Tibial nerve (tissue), 4 donors: ENCODE data around the gene MITF. TPM values are rescaled to one million over a fixed set of nuclear protein-coding genes. Genes with fewer than 3 reads are reported as not detected.
A peak's percentile ranks its signal among the peaks of the same experiment; 100 is the strongest.

Source experiments
- DNase-seq, 2 donors: peaks; one replicate each; pipeline ENCODE4 v3.0.0-alpha.2; 2019; ENCODE audit warnings: low spot score in 2 of 2
- H3K27ac ChIP-seq, 4 donors: fragments of 200-600 bp; sonication (generic) in 3 of 4; one replicate each; pipeline ENCODE4 v1.5.1; 2017 to 2019; ENCODE audit warnings: mild to moderate bottlenecking in 1 of 4
- H3K27me3 ChIP-seq, 2 donors: fragments of 200-600 bp; sonication (generic) in 1 of 2; one replicate each; pipeline versions ENCODE4 v1.5.1 to v1.6.0; 2017 to 2019
- H3K36me3 ChIP-seq, 3 donors: fragments of 200-600 bp; sonication (generic); one replicate each; pipeline ENCODE4 v1.5.1; 2018 to 2019
- H3K4me1 ChIP-seq, 4 donors: fragments of 200-600 bp; sonication (generic) in 3 of 4; one replicate each; pipeline ENCODE4 v1.5.1; 2017 to 2019
- H3K4me3 ChIP-seq, 4 donors: fragments of 200-600 bp; sonication (generic) in 3 of 4; one replicate each; pipeline ENCODE4 v1.5.1; 2017 to 2019; ENCODE audit warnings: mild to moderate bottlenecking in 1 of 4, moderate library complexity in 1 of 4
- H3K9me3 ChIP-seq, 4 donors: fragments of 200-600 bp; sonication (generic) in 3 of 4; one replicate each; pipeline ENCODE4 v1.5.1; 2017 to 2019
- CTCF ChIP-seq, 5 experiments: fragments of 200-600 bp in 3 of 5; fragments of 450-650 bp in 2 of 5; sonication (generic) in 3 of 5; IDR thresholded peaks; one replicate each; pipeline ENCODE4 v1.5.1; 2016 to 2019; ENCODE audit warnings: antibody characterized with exemption in 5 of 5, mild to moderate bottlenecking in 3 of 5, moderate library complexity in 2 of 5
- EP300 ChIP-seq, 2 donors: sonication (generic); formaldehyde crosslinking; IDR thresholded peaks; one replicate each; pipeline ENCODE4 v1.6.1; 2017; ENCODE audit warnings: antibody characterized with exemption in 2 of 2, mild to moderate bottlenecking in 1 of 2
- POLR2A ChIP-seq, 2 donors: fragments of 450-650 bp; IDR thresholded peaks; one replicate each; pipeline ENCODE4 v1.6.1; 2017; ENCODE audit warnings: antibody characterized with exemption in 2 of 2, mild to moderate bottlenecking in 2 of 2, moderate library complexity in 2 of 2
- WGBS, 2 donors: methylation state at CpG; one replicate each; pipeline ENCODE4 v1.1.5; 2018; 5-methylcytosine and 5-hydroxymethylcytosine counted together
- total RNA-seq, 4 donors: library from RNA; depleted of rRNA; stranded (reverse); fragments of >200 nt; gene quantifications; one replicate each; pipeline ENCODE4 v1.1.0, GENCODE V29; 2016

Gene MITF
- total RNA-seq, 4 donors from 2014 or later = 10.3 to 26.9 (median 15.5) TPM

GRCh38 chr3:69738315-69738714, 949 bp upstream of the MITF start:
- Histone ChIP-seq H3K27ac (peak overlapping the region; percentile 8 to 90 (median 60)), H3K27me3 (no peaks in the 10 kb centered on the region), H3K4me3 (peak overlapping the region; percentile 45 to 92 (median 79)), H3K36me3 (no peaks in the 10 kb centered on the region), H3K4me1 (peaks cover 0 to 27% (median 5%) of the 10 kb centered on the region in 4 donors), H3K9me3 (no peaks in the 10 kb centered on the region)
- no peak for DNase-seq
- WGBS, 2 donors = 0 to 3% methylated on average over 4 of the region's 4 CpGs
- TF ChIP-seq POLR2A (IDR thresholded peaks at IDR 0.05) (no peak), CTCF (IDR thresholded peaks at IDR 0.05) (no peak), EP300 (IDR thresholded peaks at IDR 0.05) (no peak)

GRCh38 chr3:69738859-69739203, 433 bp upstream of the MITF start:
- no peak for DNase-seq
- Histone ChIP-seq H3K36me3 (no peaks in the 10 kb centered on the region), H3K4me1 (peaks cover 0 to 30% (median 7%) of the 10 kb centered on the region in 4 donors), H3K4me3 (peak overlapping the region; percentile 45 to 92 (median 79)), H3K27ac (peak overlapping the region; percentile 8 to 90 (median 60)), H3K9me3 (no peaks in the 10 kb centered on the region), H3K27me3 (no peaks in the 10 kb centered on the region)
- TF ChIP-seq POLR2A (IDR thresholded peaks at IDR 0.05) = no peak
- no peak for TF ChIP-seq CTCF (IDR thresholded peaks at IDR 0.05)
- TF ChIP-seq EP300 (IDR thresholded peaks at IDR 0.05) = no peak
- WGBS, 2 donors = 0 to 1% methylated on average over 12 of the region's 12 CpGs

GRCh38 chr3:69740103-69741021, 1.1 kb downstream of the MITF start:
- peak overlapping the region; percentile 45 to 92 (median 79) for H3K4me3 ChIP-seq
- TF ChIP-seq CTCF (IDR thresholded peaks at IDR 0.05) = no peak
- no peak for TF ChIP-seq EP300 (IDR thresholded peaks at IDR 0.05)
- H3K9me3 ChIP-seq = no peaks in the 10 kb centered on the region
- 15 to 21% methylated on average over 26 of the region's 26 CpGs for WGBS, 2 donors
- H3K27ac ChIP-seq = peak overlapping the region in 3 of 4 donors; percentile 64 to 90 (median 76)
- no peak for DNase-seq
- H3K4me1 ChIP-seq = peaks cover 0 to 36% (median 10%) of the 10 kb centered on the region in 4 donors
- no peaks in the 10 kb centered on the region for H3K36me3 ChIP-seq
- H3K27me3 ChIP-seq = no peaks in the 10 kb centered on the region

GRCh38 chr3:69741032-69741767, 1.9 kb downstream of the MITF start:
- WGBS, 2 donors = 52 to 60% methylated on average over 13 of the region's 13 CpGs
- Histone ChIP-seq H3K9me3 (no peaks in the 10 kb centered on the region), H3K36me3 (no peaks in the 10 kb centered on the region), H3K4me3 (peak overlapping the region in 3 of 4 donors; percentile 74 to 92 (median 84)), H3K4me1 (peaks cover 0 to 44% (median 14%) of the 10 kb centered on the region in 4 donors), H3K27me3 (no peaks in the 10 kb centered on the region), H3K27ac (peak overlapping the region in 3 of 4 donors; percentile 64 to 90 (median 76))
- TF ChIP-seq EP300 (IDR thresholded peaks at IDR 0.05) (no peak), CTCF (IDR thresholded peaks at IDR 0.05) (no peak), POLR2A (IDR thresholded peaks at IDR 0.05) (no peak)
- DNase-seq = no peak

DNA sequence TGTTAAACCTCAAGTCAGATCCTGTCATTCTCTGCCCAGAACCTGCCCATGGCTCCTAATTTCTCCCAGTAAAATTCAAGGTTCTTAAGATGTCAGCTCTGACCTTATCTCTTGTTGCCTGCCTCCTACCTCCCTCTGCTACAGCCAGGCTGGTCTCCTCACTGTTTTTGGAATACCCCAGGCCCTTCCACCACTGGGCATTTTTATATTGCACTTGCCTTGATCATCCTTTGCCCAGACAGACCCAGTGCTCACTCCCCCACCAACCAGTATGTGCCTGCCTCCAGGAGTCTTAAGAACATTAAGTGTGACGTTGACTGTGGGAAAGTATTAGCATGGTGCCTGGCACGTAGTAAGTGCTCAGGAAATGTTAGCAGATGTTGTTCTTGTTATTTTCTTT, 3.1 kb downstream of the MITF start:
- TF ChIP-seq EP300 (IDR thresholded peaks at IDR 0.05) = no peak
- Histone ChIP-seq H3K27me3 (no peaks in the 10 kb centered on the region), H3K4me1 (peaks cover 0 to 56% (median 19%) of the 10 kb centered on the region in 4 donors), H3K9me3 (no peaks in the 10 kb centered on the region), H3K27ac (no peak overlapping the region), H3K36me3 (no peaks in the 10 kb centered on the region), H3K4me3 (no peak overlapping the region)
- WGBS, 2 donors = 90 to 97% methylated on average over 2 of the region's 2 CpGs
- DNase-seq = no peak
